Occipital lobe (tissue), 2 donors: Measurements from ENCODE around the gene CLBA1. TPM values are rescaled to one million over a fixed set of nuclear protein-coding genes. Genes with fewer than 3 reads are reported as not detected.

Experiments used
- DNase-seq: peaks from one replicate; lab custom pipeline; 2025; lab: John Stamatoyannopoulos, UW
- total RNA-seq: library from RNA; depleted of rRNA; stranded (reverse); fragments of >200 nt; gene quantifications from one replicate; pipeline ENCODE4 v1.2.3, GENCODE V29; 2014

CLBA1 gene
- total RNA-seq, 1 donor from 2014 or later: 10.1 TPM

- DNase-seq: no peak
Measured at GRCh38 chr14:104979758-104980610, 5.6 kb upstream of the CLBA1 start.

- DNase-seq: no peak
Measured at GRCh38 chr14:104980611-104981531, 4.7 kb upstream of the CLBA1 start.

GRCh38 chr14:104981699-104982541 lies 3.7 kb upstream of the CLBA1 start:
- DNase-seq: no peak

- DNase-seq: no peak
Measured at GRCh38 chr14:104982548-104983230, 2.9 kb upstream of the CLBA1 start.

- DNase-seq: no peak
Measured at GRCh38 chr14:104983231-104983721, 2.3 kb upstream of the CLBA1 start.

GRCh38 chr14:104984056-104984894 lies 1.3 kb upstream of the CLBA1 start:
- DNase-seq: no peak

GRCh38 chr14:104986487-104987164 lies 1.0 kb downstream of the CLBA1 start:
- no peak for DNase-seq

GRCh38 chr14:104989236-104989950 lies 3.8 kb downstream of the CLBA1 start:
- no peak for DNase-seq

GRCh38 chr14:104989951-104990303 lies 4.3 kb downstream of the CLBA1 start:
- no peak for DNase-seq

GRCh38 chr14:104991896-104992230 lies 6.3 kb downstream of the CLBA1 start:
- no peak for DNase-seq

- DNase-seq: no peak
Measured at GRCh38 chr14:104992501-104992900, 6.9 kb downstream of the CLBA1 start.

- no peak for DNase-seq
Measured at GRCh38 chr14:104993306-104993705, 7.7 kb downstream of the CLBA1 start.

- DNase-seq: no peak
Measured at GRCh38 chr14:104993808-104994591, 8.4 kb downstream of the CLBA1 start.

GRCh38 chr14:104994978-104995377 lies 9.4 kb downstream of the CLBA1 start:
- DNase-seq: no peak

GRCh38 chr14:104996032-104996431 lies 10.4 kb downstream of the CLBA1 start:
- no peak for DNase-seq

GRCh38 chr14:104996483-104996882 lies 10.9 kb downstream of the CLBA1 start:
- DNase-seq: no peak

GRCh38 chr14:104998801-104999200 lies 13.2 kb downstream of the CLBA1 start:
- DNase-seq: no peak

- DNase-seq: no peak
Measured at GRCh38 chr14:104999361-104999760, 13.8 kb downstream of the CLBA1 start.
